DMS114 treated with DMSO at 0.1 percent for 48 hours (cell line): ENCODE results near the gene APH1B.
"Not testable (repeated sequence)": the region's sequence is repeated elsewhere in the genome, so short reads cannot be mapped to it uniquely, and the experiment has no call there.

ENCODE experiments used
- DNase-seq: peaks from one replicate; lab custom pipeline; 2025; ENCODE audit not compliant: unreplicated experiment; lab: John Stamatoyannopoulos, UW

The APH1B gene

DNA sequence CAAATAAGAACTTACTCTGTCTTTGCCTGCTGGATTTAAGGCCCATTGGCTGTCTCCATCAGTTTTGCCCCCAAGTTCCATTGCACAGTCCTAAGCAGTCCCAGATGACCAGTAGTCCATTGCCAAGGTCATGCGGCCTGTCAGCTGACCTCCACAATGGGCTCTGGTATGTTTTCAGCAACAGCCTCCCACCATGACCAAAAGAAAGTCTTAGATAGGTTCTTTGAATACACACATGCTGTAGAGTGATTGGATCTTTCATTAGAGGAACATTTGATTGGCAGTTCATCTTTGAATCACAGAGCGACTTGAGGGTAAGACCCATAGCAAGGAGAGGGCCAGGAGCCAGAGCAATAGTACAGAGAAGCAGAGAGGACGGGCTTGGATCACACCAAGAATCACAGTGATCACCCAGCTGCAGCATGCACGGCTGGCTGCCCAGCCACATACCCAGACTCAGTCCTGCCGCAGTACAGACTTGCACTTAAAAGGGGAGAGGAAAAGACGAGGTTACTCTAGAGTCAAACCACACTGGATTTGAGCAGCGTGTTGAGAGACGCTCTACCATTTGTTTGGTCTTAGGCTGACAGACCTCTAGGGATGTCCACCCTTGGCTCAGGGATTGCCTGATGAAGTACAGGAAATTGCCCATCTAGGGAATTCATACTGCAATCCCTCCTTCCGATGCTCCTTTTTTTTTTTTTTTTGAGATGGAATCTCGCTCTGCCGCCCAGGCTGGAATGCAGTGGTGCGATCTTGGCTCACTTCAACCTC lies 50.4 kb downstream of the APH1B start:
- DNase-seq, result no peak

GRCh38 chr15:63329567-63330350 lies 52.4 kb downstream of the APH1B start:
- no peak for DNase-seq

DNA sequence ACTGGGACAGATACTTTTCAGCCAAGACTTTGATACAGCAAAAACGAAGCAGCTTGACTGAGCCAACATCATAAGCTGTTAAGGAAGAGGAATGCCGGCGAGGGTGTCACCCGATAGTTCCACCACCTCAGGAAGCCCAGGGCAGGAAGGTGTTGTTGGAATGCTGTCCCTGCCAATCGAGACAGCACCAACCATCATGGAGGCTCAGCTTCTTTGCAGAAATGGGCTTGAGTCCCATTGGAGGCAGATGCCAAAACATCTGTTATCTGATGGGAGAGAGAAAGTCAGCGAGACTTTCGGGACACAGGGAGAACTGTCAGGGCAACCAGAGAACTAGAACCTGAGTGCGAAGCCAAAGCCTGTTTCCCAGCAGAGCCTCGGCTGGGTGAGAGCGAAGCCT lies 53.5 kb downstream of the APH1B start:
- DNase-seq, result no peak

GRCh38 chr15:63331456-63331855 lies 54.1 kb downstream of the APH1B start:
- DNase-seq, result no peak

GRCh38 chr15:63332367-63333124 lies 55.1 kb downstream of the APH1B start:
- DNase-seq, result no peak

GRCh38 chr15:63334821-63335220 lies 57.4 kb downstream of the APH1B start:
- DNase-seq, result no peak

- DNase-seq, result no peak
Measured at GRCh38 chr15:63335543-63336240, 58.3 kb downstream of the APH1B start.

GRCh38 chr15:63337046-63337445 lies 59.6 kb downstream of the APH1B start:
- DNase-seq, result no peak

DNA sequence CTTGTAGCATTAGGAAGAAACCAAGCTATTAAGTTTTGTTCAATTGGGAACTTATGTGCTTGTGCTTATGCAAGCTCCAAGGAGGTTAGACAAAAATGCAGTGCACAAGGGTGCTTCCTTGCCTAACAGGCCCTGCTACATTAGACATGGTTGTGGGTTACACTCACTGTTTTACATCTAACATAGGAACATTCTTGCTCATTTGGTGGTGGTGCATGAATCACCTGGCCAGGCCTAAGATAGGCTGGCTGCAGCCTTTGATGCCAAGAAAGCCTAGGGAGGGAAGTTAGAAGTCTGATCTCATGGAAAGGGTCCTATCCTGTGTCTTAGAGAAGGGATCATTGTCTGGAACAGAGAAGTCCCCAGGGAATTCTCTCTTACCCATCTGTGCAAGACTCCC lies 60.8 kb downstream of the APH1B start:
- DNase-seq, result no peak

- DNase-seq, result no peak
Measured at GRCh38 chr15:63339006-63339766, 61.8 kb downstream of the APH1B start.

DNA sequence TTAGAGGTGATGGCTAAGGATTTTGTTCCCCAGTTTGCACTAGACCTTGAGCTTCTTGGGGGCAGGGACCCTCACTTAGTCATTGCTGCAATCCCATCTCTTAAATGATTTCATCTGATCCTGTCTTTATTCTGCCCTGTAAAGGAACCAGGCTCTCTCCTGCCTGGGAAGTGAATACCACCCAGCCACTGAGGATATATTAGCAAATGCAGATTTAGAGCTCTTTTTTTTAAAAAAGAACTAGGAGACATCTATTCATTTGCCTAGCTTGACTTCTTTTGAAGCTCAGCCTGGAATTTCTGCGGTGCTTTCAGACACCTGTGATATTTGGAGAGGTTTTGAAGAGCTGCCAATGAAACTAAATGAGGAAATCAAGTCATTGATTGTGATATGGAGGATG lies 62.4 kb downstream of the APH1B start:
- no peak for DNase-seq

- no peak for DNase-seq
Measured at GRCh38 chr15:63340353-63340752, 62.9 kb downstream of the APH1B start.

GRCh38 chr15:63340878-63341277 lies 63.5 kb downstream of the APH1B start:
- no peak for DNase-seq

GRCh38 chr15:63341898-63342297 lies 64.5 kb downstream of the APH1B start:
- DNase-seq, result no peak

GRCh38 chr15:63342996-63343562 lies 65.7 kb downstream of the APH1B start:
- DNase-seq, result not testable (repeated sequence)

- DNase-seq, result no peak
Measured at GRCh38 chr15:63344731-63345390, 67.5 kb downstream of the APH1B start.

DNA sequence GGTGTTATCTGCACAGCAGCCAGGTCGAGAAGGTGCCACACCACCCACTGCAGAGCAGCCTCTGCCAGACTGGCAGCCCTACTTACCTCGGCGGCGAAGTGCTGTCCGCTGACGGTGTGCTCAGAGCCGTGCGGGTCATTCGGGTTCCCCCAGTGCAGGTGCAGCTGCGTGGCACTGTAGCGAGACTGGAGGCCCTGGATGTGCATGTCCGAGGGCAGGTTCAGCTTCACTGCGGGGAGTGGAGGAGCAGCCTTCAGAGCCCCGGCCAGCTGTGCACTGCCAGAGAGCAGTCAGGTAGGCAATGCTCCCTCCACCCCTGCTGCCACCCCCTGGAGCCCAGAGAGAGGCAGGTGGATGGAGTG lies 68.0 kb downstream of the APH1B start:
- no peak for DNase-seq

DNA sequence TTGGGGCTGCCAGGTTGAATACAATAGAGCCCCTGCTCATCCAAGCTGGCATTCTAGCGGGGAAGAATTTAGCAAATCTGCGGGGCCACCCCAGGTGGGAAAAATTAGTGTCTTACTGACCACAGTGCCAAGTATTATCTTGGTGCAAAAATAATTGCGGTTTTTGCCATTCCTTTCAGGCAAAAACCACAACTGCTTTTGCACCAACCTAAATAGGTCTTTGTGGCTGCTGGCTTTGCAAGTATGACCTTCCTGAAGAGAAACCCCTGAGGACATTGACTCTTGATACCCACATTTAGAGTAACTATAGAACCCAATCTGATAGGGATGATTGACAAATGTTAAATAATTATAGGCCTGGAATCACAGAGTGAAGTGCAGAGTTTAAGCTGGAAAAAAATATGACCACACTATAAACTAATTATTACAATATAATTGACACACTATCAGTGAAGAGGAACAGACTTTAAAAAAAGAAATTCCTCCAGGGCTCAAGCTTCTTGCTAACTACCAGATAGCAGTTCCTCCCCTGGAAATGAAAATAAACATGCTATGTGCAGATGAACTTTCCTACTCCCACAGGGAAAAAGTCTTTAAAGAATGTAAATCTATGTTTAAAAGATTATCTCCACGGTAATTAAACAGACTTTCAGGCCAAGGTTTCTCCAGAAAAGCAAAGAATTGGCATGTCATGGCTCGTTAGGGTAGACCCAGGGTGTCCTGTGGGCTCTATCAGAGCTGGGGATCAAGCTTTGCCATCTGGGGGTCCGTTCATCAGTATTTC lies 69.9 kb downstream of the APH1B start:
- no peak for DNase-seq

DNA sequence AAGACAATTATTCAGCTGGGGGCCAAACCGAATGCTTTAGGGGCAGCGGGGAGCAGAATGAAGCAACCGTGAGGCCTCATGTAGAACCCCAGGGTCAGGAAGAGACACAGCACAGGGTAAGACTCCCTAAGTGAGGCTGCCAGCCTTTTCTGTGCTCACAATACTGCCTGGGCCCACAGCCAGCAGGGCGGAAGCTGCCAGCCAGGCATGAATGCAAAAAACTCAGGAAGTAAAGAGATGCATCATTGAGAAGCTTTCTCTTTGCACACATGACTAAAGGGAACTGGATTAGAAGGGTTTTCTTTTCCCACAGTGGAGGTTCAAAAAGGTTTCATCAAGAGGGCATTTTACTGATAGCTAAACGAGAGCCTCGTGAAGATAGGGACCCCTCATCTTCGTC lies 71.0 kb downstream of the APH1B start:
- no peak for DNase-seq
